ENCODE data around the gene ASPHD2. TPM values are rescaled to one million over a fixed set of nuclear protein-coding genes. Genes with fewer than 3 reads are reported as not detected.

Gene ASPHD2
- total and polyA plus RNA-seq, 4 donors = 0.36 to 2.6 (median 1.0) TPM

DNA sequence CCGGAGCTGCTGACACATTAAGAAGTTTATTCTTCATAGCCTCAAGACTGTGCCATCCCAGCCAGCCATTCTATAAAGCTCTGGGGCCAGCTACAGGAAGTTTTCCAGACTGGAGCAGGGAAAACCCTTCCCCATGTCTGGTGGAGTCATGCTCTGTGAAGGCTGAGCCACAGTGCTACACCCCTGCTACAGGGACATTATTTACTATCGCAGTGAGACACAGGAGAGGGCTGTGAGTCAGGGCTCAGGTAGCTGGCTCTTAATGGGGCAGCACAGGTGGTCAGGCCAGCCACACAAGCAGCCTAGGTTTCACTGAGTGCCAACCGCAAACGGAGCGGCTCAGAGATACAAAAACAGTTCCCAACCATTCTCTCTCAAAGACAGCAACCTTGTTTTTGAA lies 42.5 kb downstream of the ASPHD2 start:
- no peak overlapping the region for H3K27ac ChIP-seq (ENCODE audit: low read depth in 1 of 2, low read length in 2 of 2)
- intact Hi-C loops (cut with DNase I) = no loop called here
- no peak for ATAC-seq (ENCODE audit: low FRiP score)

DNA sequence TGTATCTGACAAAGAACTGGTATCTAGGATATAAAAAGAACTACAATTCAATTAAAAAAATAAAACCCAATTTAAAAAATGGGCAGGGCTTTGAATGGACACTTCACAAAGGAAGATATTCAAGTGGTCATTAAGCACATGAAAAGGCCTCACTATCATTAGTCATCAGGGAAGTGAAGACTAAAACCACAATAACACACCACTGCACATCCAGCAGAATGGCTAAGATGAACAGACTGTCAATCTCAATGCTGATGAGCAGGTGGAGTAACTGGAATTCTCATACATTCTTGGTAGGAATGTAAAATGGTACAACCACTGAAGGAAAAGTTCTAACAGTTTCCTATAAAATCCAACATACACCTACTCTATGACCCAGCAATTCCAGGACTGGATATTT lies 45.6 kb downstream of the ASPHD2 start:
- ATAC-seq (ENCODE audit: low FRiP score) = no peak
- Histone ChIP-seq H3K27me3 (ENCODE audit: control insufficient read depth in 1 of 2, insufficient read depth in 2 of 2, low read length in 1 of 2) (no peaks in the 10 kb centered on the region), H3K36me3 (ENCODE audit: control insufficient read depth in 1 of 2, insufficient read depth in 2 of 2, low read length in 1 of 2) (peaks cover 11 to 12% of the 10 kb centered on the region in 2 donors)

More for the DNA sequence above, 42.5 kb downstream of the ASPHD2 start:
- WGBS, 2 donors = 55 to 59% methylated on average over 5 of the region's 5 CpGs
- Histone ChIP-seq H3K27me3 (ENCODE audit: control insufficient read depth in 1 of 2, insufficient read depth in 2 of 2, low read length in 1 of 2) (no peaks in the 10 kb centered on the region), H3K36me3 (ENCODE audit: control insufficient read depth in 1 of 2, insufficient read depth in 2 of 2, low read length in 1 of 2) (peaks cover 12% of the 10 kb centered on the region in 2 donors), H3K4me1 (ENCODE audit: control insufficient read depth in 1 of 2, insufficient read depth in 2 of 2, low read length in 2 of 2) (no peaks in the 10 kb centered on the region), H3K4me3 (ENCODE audit: low read length in 2 of 2) (no peak overlapping the region), H3K9me3 (ENCODE audit: control insufficient read depth, low read length) (no peaks in the 10 kb centered on the region)
- DNase-seq = no peak

DNA sequence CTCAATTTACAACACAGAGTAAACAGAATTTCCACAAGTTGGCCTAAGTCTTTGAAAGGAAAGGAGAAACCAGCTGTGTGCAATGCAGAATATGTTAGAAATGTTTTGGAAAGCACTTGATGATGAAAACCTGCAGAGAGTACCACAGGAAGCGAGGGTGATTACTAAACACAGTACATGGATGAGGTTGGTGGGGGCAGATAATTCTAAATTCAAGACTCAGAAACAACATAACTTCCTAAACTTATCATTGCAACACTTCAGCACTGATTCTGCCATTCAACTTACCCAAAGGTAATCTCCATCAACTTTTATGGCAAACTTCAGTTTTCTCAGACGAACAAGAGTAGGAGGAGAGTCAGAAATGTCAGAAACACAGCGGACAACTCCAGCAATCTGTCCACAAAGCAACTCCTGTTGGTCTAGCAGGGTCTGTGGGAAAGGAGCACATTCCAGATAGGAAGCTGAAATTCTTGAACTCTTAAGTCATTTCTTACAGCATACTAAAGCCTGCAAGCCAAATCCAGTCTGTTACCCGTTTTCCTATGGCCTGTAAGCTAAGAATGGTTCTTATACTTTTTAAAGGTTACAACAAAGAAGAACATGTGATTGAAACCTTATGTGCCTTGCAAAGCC lies 47.8 kb downstream of the ASPHD2 start:
- DNase-seq = no peak
- Histone ChIP-seq H3K36me3 (ENCODE audit: control insufficient read depth in 1 of 2, insufficient read depth in 2 of 2, low read length in 1 of 2) (peaks cover 0 to 4% of the 10 kb centered on the region in 2 donors), H3K4me3 (ENCODE audit: low read length in 2 of 2) (no peak overlapping the region), H3K9me3 (ENCODE audit: control insufficient read depth, low read length) (no peaks in the 10 kb centered on the region), H3K27ac (ENCODE audit: low read depth in 1 of 2, low read length in 2 of 2) (no peak overlapping the region), H3K4me1 (ENCODE audit: control insufficient read depth in 1 of 2, insufficient read depth in 2 of 2, low read length in 2 of 2) (peaks cover 0 to 3% of the 10 kb centered on the region in 2 donors), H3K27me3 (ENCODE audit: control insufficient read depth in 1 of 2, insufficient read depth in 2 of 2, low read length in 1 of 2) (no peaks in the 10 kb centered on the region)
- no peak for ATAC-seq (ENCODE audit: low FRiP score)
- WGBS, 2 donors = 56 to 69% methylated on average over 4 of the region's 4 CpGs
- intact Hi-C loops (cut with DNase I) = no loop called here

More for the DNA sequence above, 45.6 kb downstream of the ASPHD2 start:
- peaks cover 0 to 3% of the 10 kb centered on the region in 2 donors for H3K4me1 ChIP-seq (ENCODE audit: control insufficient read depth in 1 of 2, insufficient read depth in 2 of 2, low read length in 2 of 2)
- no peak for DNase-seq
- no peak overlapping the region for H3K27ac ChIP-seq (ENCODE audit: low read depth in 1 of 2, low read length in 2 of 2)
- no peak overlapping the region for H3K4me3 ChIP-seq (ENCODE audit: low read length in 2 of 2)
- intact Hi-C loops (cut with DNase I) = no loop called here
- no peaks in the 10 kb centered on the region for H3K9me3 ChIP-seq (ENCODE audit: control insufficient read depth, low read length)

DNA sequence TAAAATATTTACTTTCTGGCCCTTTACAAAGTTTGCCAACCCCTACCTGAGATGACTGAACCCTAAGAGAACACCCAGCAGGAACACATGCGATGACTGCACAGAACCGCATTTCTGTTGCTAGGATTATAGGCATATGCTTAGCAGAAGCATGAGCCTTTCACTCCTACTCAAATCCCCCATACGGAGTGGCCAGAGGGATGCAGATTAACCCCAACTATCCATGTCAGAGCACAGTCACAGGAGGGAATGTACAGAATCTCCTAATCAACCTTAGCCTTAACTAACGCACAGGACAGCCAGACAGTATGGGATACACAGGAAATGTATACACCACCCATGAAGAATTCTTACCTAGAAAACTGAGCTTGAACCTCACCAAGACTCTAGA lies 48.3 kb downstream of the ASPHD2 start:
- H3K36me3 ChIP-seq (ENCODE audit: control insufficient read depth in 1 of 2, insufficient read depth in 2 of 2, low read length in 1 of 2) = peaks cover 0 to 4% of the 10 kb centered on the region in 2 donors
- 26 to 27% methylated on average over 4 of the region's 4 CpGs for WGBS, 2 donors
- intact Hi-C loops (cut with DNase I) = no loop called here
- no peaks in the 10 kb centered on the region for H3K9me3 ChIP-seq (ENCODE audit: control insufficient read depth, low read length)
- DNase-seq (no peak), ATAC-seq (ENCODE audit: low FRiP score) (no peak)
- peaks cover 0 to 3% of the 10 kb centered on the region in 2 donors for H3K4me1 ChIP-seq (ENCODE audit: control insufficient read depth in 1 of 2, insufficient read depth in 2 of 2, low read length in 2 of 2)
- H3K27me3 ChIP-seq (ENCODE audit: control insufficient read depth in 1 of 2, insufficient read depth in 2 of 2, low read length in 1 of 2) = no peaks in the 10 kb centered on the region
- no peak overlapping the region for H3K4me3 ChIP-seq (ENCODE audit: low read length in 2 of 2)
- H3K27ac ChIP-seq (ENCODE audit: low read depth in 1 of 2, low read length in 2 of 2) = no peak overlapping the region

DNA sequence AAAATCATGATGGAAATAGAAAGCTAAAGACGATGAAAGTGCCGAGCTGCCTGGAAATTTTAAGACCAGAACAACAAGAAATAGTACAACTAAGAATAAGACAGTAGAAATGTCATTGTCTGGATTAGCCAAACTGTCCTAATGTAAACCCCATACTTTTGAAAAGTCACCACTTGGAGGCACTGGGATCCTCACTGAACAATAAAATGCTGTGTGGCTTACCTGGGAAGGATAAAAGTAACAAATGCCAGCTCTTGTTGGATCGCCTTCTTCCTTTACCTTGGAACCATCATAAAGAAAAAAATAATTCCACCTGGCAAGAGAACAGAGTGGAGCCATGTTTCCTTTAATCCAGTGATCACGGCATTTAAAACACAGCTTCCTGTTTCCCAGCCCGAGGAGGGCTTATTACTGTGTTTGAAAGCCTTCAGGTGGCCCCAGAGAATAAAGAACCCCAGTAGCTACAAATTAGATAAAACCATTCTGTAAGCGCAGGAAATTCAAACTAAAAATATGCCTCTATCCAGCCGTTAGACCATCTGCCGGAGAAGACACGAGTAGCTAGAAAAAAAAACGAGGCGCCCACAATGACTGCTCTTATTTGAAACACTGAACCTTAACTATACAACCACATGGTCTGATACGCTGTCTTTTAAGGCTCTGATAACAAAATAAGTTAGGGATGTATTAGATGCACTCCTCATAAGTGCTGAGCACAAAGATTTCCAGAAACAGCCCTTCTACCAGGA lies 50.2 kb downstream of the ASPHD2 start:
- intact Hi-C loops (cut with DNase I) = no loop called here
- no peak overlapping the region for H3K4me3 ChIP-seq (ENCODE audit: low read length in 2 of 2)
- H3K4me1 ChIP-seq (ENCODE audit: control insufficient read depth in 1 of 2, insufficient read depth in 2 of 2, low read length in 2 of 2) = peaks cover 0 to 3% of the 10 kb centered on the region in 2 donors
- H3K9me3 ChIP-seq (ENCODE audit: control insufficient read depth, low read length) = no peaks in the 10 kb centered on the region
- H3K36me3 ChIP-seq (ENCODE audit: control insufficient read depth in 1 of 2, insufficient read depth in 2 of 2, low read length in 1 of 2) = peaks cover 0 to 2% of the 10 kb centered on the region in 2 donors
- H3K27ac ChIP-seq (ENCODE audit: low read depth in 1 of 2, low read length in 2 of 2) = no peak overlapping the region
- ATAC-seq (ENCODE audit: low FRiP score) (no peak), DNase-seq (no peak)
- no peaks in the 10 kb centered on the region for H3K27me3 ChIP-seq (ENCODE audit: control insufficient read depth in 1 of 2, insufficient read depth in 2 of 2, low read length in 1 of 2)
- WGBS, 2 donors = 72 to 75% methylated on average over 12 of the region's 12 CpGs

DNA sequence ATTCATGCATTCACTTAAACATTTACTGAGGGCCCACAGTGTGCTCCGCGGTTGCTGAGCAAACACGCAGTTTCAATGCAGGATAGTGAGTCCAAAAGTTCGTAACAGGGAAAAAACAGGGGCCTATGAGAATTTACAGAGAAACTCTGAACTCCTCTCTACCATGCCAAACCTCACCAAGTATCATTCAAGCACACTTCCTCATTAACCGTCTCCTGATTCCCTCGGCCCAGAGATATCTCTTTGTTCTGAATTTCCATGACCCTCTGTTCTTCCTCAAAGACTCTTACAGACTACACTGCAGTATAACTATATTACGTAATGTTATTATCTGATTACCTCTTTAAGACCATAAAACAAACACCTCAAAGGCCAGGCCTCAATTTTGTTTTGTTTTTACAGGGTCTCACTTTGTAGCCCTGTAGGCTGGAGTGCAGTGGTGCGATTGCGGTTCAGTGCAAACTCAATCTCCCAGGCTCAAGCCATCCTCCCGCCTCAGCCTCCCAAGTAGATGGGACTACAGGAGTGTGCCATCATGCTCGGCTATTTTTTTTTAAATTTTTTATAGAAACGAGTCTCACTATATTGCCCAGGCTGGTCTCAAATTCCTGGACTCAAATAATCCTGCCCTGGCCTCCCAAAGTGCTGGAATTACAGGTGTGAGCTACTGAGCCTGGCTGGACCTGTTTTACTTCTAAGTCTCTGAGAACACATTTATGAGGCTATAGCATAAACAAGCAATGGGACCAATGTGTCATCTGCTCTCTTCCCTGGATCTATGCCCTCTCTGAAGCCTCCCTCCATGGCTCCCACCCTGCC lies 50.9 kb downstream of the ASPHD2 start:
- Histone ChIP-seq H3K4me1 (ENCODE audit: control insufficient read depth in 1 of 2, insufficient read depth in 2 of 2, low read length in 2 of 2) (peaks cover 2 to 6% of the 10 kb centered on the region in 2 donors), H3K4me3 (ENCODE audit: low read length in 2 of 2) (no peak overlapping the region), H3K9me3 (ENCODE audit: control insufficient read depth, low read length) (no peaks in the 10 kb centered on the region), H3K27me3 (ENCODE audit: control insufficient read depth in 1 of 2, insufficient read depth in 2 of 2, low read length in 1 of 2) (no peaks in the 10 kb centered on the region), H3K27ac (ENCODE audit: low read depth in 1 of 2, low read length in 2 of 2) (no peak overlapping the region), H3K36me3 (ENCODE audit: control insufficient read depth in 1 of 2, insufficient read depth in 2 of 2, low read length in 1 of 2) (peaks cover 0 to 2% of the 10 kb centered on the region in 2 donors)
- DNase-seq = no peak
- no peak for ATAC-seq (ENCODE audit: low FRiP score)
- WGBS, 2 donors = 72 to 80% methylated on average over 12 of the region's 12 CpGs
- intact Hi-C loops (cut with DNase I) = no loop called here

DNA sequence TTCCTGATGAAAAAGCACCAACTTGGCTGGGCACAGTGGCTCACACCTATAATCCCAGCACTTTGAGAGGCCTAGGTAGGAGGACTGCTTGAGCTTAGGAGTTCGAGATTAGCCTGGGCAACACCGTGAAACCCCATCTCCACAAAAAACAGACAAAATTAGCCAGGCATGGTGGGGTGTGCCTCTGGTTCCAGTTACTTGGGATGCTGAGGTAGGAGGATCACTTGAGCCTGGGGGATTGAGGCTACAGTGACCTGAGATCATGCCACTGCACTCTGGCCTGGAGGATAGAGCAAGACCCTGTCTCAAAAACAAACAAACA lies 51.5 kb downstream of the ASPHD2 start:
- peaks cover 2 to 7% of the 10 kb centered on the region in 2 donors for H3K4me1 ChIP-seq (ENCODE audit: control insufficient read depth in 1 of 2, insufficient read depth in 2 of 2, low read length in 2 of 2)
- H3K27me3 ChIP-seq (ENCODE audit: control insufficient read depth in 1 of 2, insufficient read depth in 2 of 2, low read length in 1 of 2) = no peaks in the 10 kb centered on the region
- no peak overlapping the region for H3K4me3 ChIP-seq (ENCODE audit: low read length in 2 of 2)
- WGBS, 2 donors = 73 to 82% methylated on average over 2 of the region's 2 CpGs
- H3K9me3 ChIP-seq (ENCODE audit: control insufficient read depth, low read length) = no peaks in the 10 kb centered on the region
- DNase-seq = no peak
- ATAC-seq (ENCODE audit: low FRiP score) = no peak
- peaks cover 0 to 2% of the 10 kb centered on the region in 2 donors for H3K36me3 ChIP-seq (ENCODE audit: control insufficient read depth in 1 of 2, insufficient read depth in 2 of 2, low read length in 1 of 2)
- H3K27ac ChIP-seq (ENCODE audit: low read depth in 1 of 2, low read length in 2 of 2) = no peak overlapping the region
- intact Hi-C loops (cut with DNase I) = no loop called here

DNA sequence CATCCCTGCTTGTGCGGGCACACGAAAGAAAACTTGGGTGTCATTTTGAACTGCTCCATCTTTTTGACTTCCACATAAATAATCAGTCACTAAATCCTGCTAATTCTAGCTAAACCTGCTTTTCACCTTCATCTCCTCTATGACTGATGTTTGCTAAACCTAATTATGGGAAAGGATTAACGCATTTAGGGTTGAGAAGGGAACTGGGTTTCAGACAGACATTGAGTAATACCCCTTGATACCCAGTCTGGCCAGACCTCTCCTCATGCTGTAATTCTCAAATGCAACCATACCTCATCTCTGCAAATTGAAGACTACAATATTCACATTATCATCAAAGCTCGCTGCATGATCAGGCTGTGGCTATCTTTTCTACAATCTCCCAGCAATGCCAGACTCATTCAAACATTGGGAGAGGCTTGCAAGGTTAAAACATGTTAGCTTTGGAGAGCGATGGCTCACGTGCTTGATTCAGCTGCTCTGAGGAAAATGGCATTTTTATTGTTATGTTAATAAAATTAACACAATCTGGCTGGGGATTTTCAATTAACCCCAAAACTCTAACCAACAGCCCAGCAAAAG lies 52.1 kb downstream of the ASPHD2 start:
- no peak for DNase-seq
- intact Hi-C loops (cut with DNase I) = no loop called here
- no peak for ATAC-seq (ENCODE audit: low FRiP score)
- Histone ChIP-seq H3K36me3 (ENCODE audit: control insufficient read depth in 1 of 2, insufficient read depth in 2 of 2, low read length in 1 of 2) (peaks cover 0 to 2% of the 10 kb centered on the region in 2 donors), H3K27ac (ENCODE audit: low read depth in 1 of 2, low read length in 2 of 2) (no peak overlapping the region), H3K27me3 (ENCODE audit: control insufficient read depth in 1 of 2, insufficient read depth in 2 of 2, low read length in 1 of 2) (no peaks in the 10 kb centered on the region), H3K4me3 (ENCODE audit: low read length in 2 of 2) (no peak overlapping the region), H3K9me3 (ENCODE audit: control insufficient read depth, low read length) (no peaks in the 10 kb centered on the region), H3K4me1 (ENCODE audit: control insufficient read depth in 1 of 2, insufficient read depth in 2 of 2, low read length in 2 of 2) (peaks cover 2 to 7% of the 10 kb centered on the region in 2 donors)
- 73 to 80% methylated on average over 6 of the region's 6 CpGs for WGBS, 2 donors

Data from aorta (tissue), 5 donors.